Measurements from ENCODE around the gene SIK3. TPM values are rescaled to one million over a fixed set of nuclear protein-coding genes. Genes with fewer than 3 reads are reported as not detected.
"Not testable (repeated sequence)": the region's sequence is repeated elsewhere in the genome, so short reads cannot be mapped to it uniquely, and the experiment has no call there.

The SIK3 gene
- total RNA-seq, 1 donor from 2014 or later = 54.2 TPM

DNA sequence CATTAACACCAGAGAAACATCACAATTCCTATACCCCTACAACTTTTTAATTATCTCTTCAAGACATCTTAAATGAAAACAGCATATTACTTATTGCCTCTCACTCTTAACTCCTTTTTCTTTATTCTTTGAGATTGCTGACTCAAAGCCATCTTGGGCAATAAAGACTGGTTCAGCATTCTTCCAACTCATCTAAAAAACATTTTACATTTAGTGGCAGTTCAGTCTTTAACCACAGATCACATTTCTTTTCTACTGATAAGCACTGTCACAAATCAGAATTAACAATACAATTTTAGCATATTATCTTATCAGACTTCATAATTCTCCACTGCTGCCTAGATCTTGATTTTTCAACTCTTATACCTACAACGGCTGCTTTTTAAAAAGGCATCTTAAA is 34.0 kb downstream of the SIK3 start:
- H3K4me3 Mint-ChIP-seq = no peak overlapping the region

GRCh38 chr11:117062498-117062897 is 35.7 kb downstream of the SIK3 start:
- Mint-ChIP-seq H3K4me1 (ENCODE audit: low read depth) (peaks cover 65% of the 10 kb centered on the region), H3K27ac (peak overlapping the region; percentile 92)
- intact Hi-C loops (cut with micrococcal nuclease) = loop anchor here (1.0 to 2.0 kb wide), 7 partner anchors 23 to 209 kb away; no protein-coding TSS in a partner anchor

More for the DNA sequence above, 34.0 kb downstream of the SIK3 start:
- H3K27ac Mint-ChIP-seq = peak overlapping the region; percentile 57
- no peak for DNase-seq (ENCODE audit: low spot score)
- H3K27me3 Mint-ChIP-seq (ENCODE audit: insufficient read depth) = no peaks in the 10 kb centered on the region
- H3K36me3 Mint-ChIP-seq (ENCODE audit: low read depth) = peaks cover 5% of the 10 kb centered on the region
- no peaks in the 10 kb centered on the region for H3K9me3 Mint-ChIP-seq
- intact Hi-C loops (cut with micrococcal nuclease) = no loop called here
- H3K4me1 Mint-ChIP-seq (ENCODE audit: low read depth) = peaks cover 60% of the 10 kb centered on the region

DNA sequence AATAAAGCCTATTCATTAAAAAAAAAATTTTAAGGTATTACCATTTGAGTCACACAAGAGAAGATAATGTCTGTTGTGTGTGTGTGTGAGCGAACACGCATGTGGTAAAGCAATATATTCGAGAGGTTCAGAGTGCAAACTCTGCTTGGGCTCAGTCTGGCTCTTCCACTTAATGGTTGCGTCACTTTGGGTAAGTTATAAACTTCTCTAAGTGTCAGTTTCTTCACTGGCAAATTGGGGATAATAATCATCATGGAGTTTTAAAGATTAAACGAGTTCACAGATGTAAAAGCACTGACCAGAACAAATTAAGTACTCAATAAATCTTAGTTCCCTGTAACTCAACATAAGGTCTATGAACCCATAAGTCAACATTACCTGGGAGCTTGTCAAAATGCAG is 37.0 kb downstream of the SIK3 start:
- H3K36me3 Mint-ChIP-seq (ENCODE audit: low read depth) = peaks cover 6% of the 10 kb centered on the region
- DNase-seq (ENCODE audit: low spot score) = no peak

More at GRCh38 chr11:117062498-117062897, 35.7 kb downstream of the SIK3 start:
- Mint-ChIP-seq H3K36me3 (ENCODE audit: low read depth) (peaks cover 5% of the 10 kb centered on the region), H3K27me3 (ENCODE audit: insufficient read depth) (no peaks in the 10 kb centered on the region), H3K9me3 (no peaks in the 10 kb centered on the region), H3K4me3 (peak overlapping the region; percentile 4)
- DNase-seq (ENCODE audit: low spot score) = no peak

GRCh38 chr11:117059611-117060148 is 38.5 kb downstream of the SIK3 start:
- intact Hi-C loops (cut with micrococcal nuclease) = no loop called here
- no peak overlapping the region for H3K27ac Mint-ChIP-seq

More for the DNA sequence above, 37.0 kb downstream of the SIK3 start:
- Mint-ChIP-seq H3K9me3 (no peaks in the 10 kb centered on the region), H3K4me1 (ENCODE audit: low read depth) (peaks cover 54% of the 10 kb centered on the region), H3K4me3 (no peak overlapping the region), H3K27me3 (ENCODE audit: insufficient read depth) (no peaks in the 10 kb centered on the region), H3K27ac (no peak overlapping the region)
- intact Hi-C loops (cut with micrococcal nuclease) = no loop called here

GRCh38 chr11:117058761-117059261 is 39.4 kb downstream of the SIK3 start:
- no peaks in the 10 kb centered on the region for H3K9me3 Mint-ChIP-seq
- intact Hi-C loops (cut with micrococcal nuclease) = no loop called here
- no peak overlapping the region for H3K27ac Mint-ChIP-seq
- peaks cover 4% of the 10 kb centered on the region for H3K36me3 Mint-ChIP-seq (ENCODE audit: low read depth)
- H3K4me1 Mint-ChIP-seq (ENCODE audit: low read depth) = peaks cover 42% of the 10 kb centered on the region
- H3K27me3 Mint-ChIP-seq (ENCODE audit: insufficient read depth) = no peaks in the 10 kb centered on the region
- no peak for DNase-seq (ENCODE audit: low spot score)
- H3K4me3 Mint-ChIP-seq = no peak overlapping the region

More at GRCh38 chr11:117059611-117060148, 38.5 kb downstream of the SIK3 start:
- Mint-ChIP-seq H3K27me3 (ENCODE audit: insufficient read depth) (no peaks in the 10 kb centered on the region), H3K4me3 (no peak overlapping the region), H3K4me1 (ENCODE audit: low read depth) (peaks cover 50% of the 10 kb centered on the region), H3K9me3 (no peaks in the 10 kb centered on the region), H3K36me3 (ENCODE audit: low read depth) (peaks cover 4% of the 10 kb centered on the region)
- DNase-seq (ENCODE audit: low spot score) = no peak

DNA sequence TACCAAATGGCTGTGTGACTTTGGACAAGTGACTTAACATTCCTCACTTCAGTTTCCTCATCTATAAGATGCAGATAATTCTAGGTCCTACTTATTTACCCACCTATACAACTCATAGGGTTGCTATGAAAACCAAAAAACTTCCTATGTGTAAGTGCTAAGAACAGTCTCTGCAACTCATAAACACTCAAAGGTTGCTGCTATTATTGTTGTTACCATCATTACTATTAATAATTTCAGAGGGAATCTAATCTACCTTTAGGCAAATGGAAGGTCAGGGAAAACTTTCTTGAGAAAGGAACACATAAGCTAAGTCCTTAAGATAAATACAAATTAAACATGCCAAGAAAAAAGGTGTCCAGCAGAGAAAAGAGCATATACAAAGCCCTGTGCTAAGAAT is 40.5 kb downstream of the SIK3 start:
- DNase-seq (ENCODE audit: low spot score) = no peak
- H3K4me3 Mint-ChIP-seq = no peak overlapping the region
- H3K27ac Mint-ChIP-seq = no peak overlapping the region
- H3K4me1 Mint-ChIP-seq (ENCODE audit: low read depth) = peaks cover 31% of the 10 kb centered on the region
- no peaks in the 10 kb centered on the region for H3K27me3 Mint-ChIP-seq (ENCODE audit: insufficient read depth)
- intact Hi-C loops (cut with micrococcal nuclease) = no loop called here
- no peaks in the 10 kb centered on the region for H3K9me3 Mint-ChIP-seq
- peaks cover 4% of the 10 kb centered on the region for H3K36me3 Mint-ChIP-seq (ENCODE audit: low read depth)

DNA sequence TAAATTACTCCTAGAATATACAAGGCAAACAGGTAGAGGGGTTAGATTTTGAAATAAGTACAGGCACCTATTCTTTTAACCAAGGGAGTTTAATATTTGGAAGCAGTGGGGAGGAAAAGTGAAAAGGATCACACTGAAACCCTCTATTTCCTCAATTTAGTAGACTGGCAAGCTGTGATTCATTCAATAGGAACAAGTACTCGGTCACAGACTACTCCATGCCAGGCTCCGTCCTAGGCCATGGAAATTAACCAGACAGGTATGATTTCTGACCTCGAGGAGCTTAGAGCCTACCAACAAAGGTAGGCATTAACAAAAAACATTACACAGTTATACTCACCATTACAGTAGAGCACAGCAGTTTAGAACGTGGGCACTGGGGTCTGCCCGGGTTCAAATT is 40.9 kb downstream of the SIK3 start:
- DNase-seq (ENCODE audit: low spot score) = no peak
- Mint-ChIP-seq H3K4me1 (ENCODE audit: low read depth) (peaks cover 27% of the 10 kb centered on the region), H3K27me3 (ENCODE audit: insufficient read depth) (no peaks in the 10 kb centered on the region), H3K27ac (no peak overlapping the region), H3K36me3 (ENCODE audit: low read depth) (peaks cover 4% of the 10 kb centered on the region), H3K4me3 (no peak overlapping the region), H3K9me3 (no peaks in the 10 kb centered on the region)
- intact Hi-C loops (cut with micrococcal nuclease) = no loop called here

- no peak overlapping the region for H3K4me3 Mint-ChIP-seq
- H3K4me1 Mint-ChIP-seq (ENCODE audit: low read depth) = peaks cover 20% of the 10 kb centered on the region
- intact Hi-C loops (cut with micrococcal nuclease) = no loop called here
- H3K9me3 Mint-ChIP-seq = no peaks in the 10 kb centered on the region
- H3K36me3 Mint-ChIP-seq (ENCODE audit: low read depth) = peaks cover 7% of the 10 kb centered on the region
- no peaks in the 10 kb centered on the region for H3K27me3 Mint-ChIP-seq (ENCODE audit: insufficient read depth)
- no peak overlapping the region for H3K27ac Mint-ChIP-seq
- DNase-seq (ENCODE audit: low spot score) = no peak
Measured at GRCh38 chr11:117055469-117055868, 42.8 kb downstream of the SIK3 start.

- intact Hi-C loops (cut with micrococcal nuclease) = no loop called here
- peaks cover 13% of the 10 kb centered on the region for H3K4me1 Mint-ChIP-seq (ENCODE audit: low read depth)
- H3K36me3 Mint-ChIP-seq (ENCODE audit: low read depth) = peaks cover 7% of the 10 kb centered on the region
- no peak overlapping the region for H3K4me3 Mint-ChIP-seq
- H3K9me3 Mint-ChIP-seq = no peaks in the 10 kb centered on the region
- H3K27ac Mint-ChIP-seq = no peak overlapping the region
- no peak for DNase-seq (ENCODE audit: low spot score)
- no peaks in the 10 kb centered on the region for H3K27me3 Mint-ChIP-seq (ENCODE audit: insufficient read depth)
Measured at GRCh38 chr11:117054382-117054781, 43.8 kb downstream of the SIK3 start.

DNA sequence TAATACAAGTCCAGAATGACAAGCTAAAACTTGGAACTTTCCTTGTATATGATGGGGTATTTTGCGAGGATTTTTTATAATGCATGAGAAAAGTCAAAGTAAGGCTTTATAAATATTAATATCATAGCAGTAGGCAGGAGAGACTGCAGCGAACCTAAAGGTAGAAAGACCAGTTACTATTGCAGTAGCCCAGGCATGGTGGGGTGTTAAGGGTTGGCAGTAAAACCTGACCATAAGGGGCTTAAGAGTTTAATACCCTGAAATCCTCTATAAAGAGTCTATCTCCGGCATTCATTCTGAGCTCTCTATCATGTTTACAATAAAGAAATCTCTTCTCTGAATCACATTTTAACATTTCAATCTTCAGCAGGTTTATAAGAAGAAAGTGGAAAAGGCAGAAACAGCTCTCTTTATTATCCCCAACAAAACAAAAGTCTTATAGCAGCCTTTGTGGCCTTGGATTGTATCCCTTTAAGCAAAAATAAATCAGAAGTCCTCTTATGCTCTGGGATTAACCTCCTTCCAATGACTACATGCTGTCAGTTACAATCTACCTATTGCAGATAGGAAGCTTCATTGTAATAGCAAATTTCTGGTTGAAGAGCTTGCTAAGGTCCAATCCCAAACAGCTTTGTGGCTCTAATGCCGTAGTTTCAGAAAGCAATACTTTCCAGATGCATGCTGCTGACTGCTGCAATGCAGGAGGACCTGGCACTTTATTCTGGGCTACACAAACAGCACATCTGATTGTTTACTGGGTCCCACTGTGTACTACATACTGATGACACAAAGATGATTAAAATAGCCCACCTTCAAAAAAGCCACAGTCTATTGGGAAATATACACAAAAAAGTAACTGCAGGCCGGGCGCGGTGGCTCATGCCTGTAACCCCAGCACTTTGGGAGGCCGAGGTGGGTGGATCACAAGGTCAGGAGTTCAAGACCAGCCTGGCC is 45.8 kb downstream of the SIK3 start:
- no peak overlapping the region for H3K27ac Mint-ChIP-seq
- peaks cover 7% of the 10 kb centered on the region for H3K36me3 Mint-ChIP-seq (ENCODE audit: low read depth)
- intact Hi-C loops (cut with micrococcal nuclease) = no loop called here
- H3K9me3 Mint-ChIP-seq = no peaks in the 10 kb centered on the region
- H3K4me1 Mint-ChIP-seq (ENCODE audit: low read depth) = no peaks in the 10 kb centered on the region
- no peaks in the 10 kb centered on the region for H3K27me3 Mint-ChIP-seq (ENCODE audit: insufficient read depth)
- DNase-seq (ENCODE audit: low spot score) = no peak
- H3K4me3 Mint-ChIP-seq = no peak overlapping the region

GRCh38 chr11:117050121-117050520 is 48.1 kb downstream of the SIK3 start:
- H3K4me3 Mint-ChIP-seq; H3K27ac Mint-ChIP-seq; H3K27me3 Mint-ChIP-seq (ENCODE audit: insufficient read depth); DNase-seq (ENCODE audit: low spot score); H3K36me3 Mint-ChIP-seq (ENCODE audit: low read depth); intact Hi-C loops (cut with micrococcal nuclease); H3K4me1 Mint-ChIP-seq (ENCODE audit: low read depth); H3K9me3 Mint-ChIP-seq: not testable (repeated sequence)

DNA sequence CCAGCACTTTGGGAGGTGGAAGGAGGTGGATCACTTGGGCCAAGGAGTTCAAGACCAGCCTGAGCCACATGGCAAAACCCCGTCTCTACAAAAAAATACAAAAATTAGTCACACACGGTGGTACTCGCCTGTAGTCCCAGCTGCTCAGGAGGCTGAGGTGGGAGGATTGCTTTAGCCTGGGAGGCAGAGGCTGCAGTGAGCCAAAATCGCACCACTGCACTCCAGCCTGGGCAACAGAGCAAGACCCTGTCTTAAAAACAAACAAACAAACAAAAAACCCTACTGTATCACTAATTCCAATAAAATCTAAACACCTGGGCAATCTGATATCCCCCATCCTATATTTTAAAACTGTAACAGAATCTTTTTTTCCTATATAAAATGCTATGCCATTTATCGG is 51.6 kb downstream of the SIK3 start:
- intact Hi-C loops (cut with micrococcal nuclease); H3K4me3 Mint-ChIP-seq; H3K9me3 Mint-ChIP-seq; H3K27me3 Mint-ChIP-seq (ENCODE audit: insufficient read depth); DNase-seq (ENCODE audit: low spot score); H3K27ac Mint-ChIP-seq: not testable (repeated sequence)
- peaks cover 32% of the 10 kb centered on the region for H3K4me1 Mint-ChIP-seq (ENCODE audit: low read depth)
- peaks cover 13% of the 10 kb centered on the region for H3K36me3 Mint-ChIP-seq (ENCODE audit: low read depth)

- Mint-ChIP-seq H3K27ac (no peak overlapping the region), H3K9me3 (no peaks in the 10 kb centered on the region), H3K36me3 (ENCODE audit: low read depth) (peaks cover 13% of the 10 kb centered on the region), H3K4me3 (no peak overlapping the region), H3K4me1 (ENCODE audit: low read depth) (peaks cover 36% of the 10 kb centered on the region), H3K27me3 (ENCODE audit: insufficient read depth) (no peaks in the 10 kb centered on the region)
- intact Hi-C loops (cut with micrococcal nuclease) = no loop called here
- no peak for DNase-seq (ENCODE audit: low spot score)
Measured at GRCh38 chr11:117045956-117046355, 52.3 kb downstream of the SIK3 start.
